ENCODE measurements around the gene TOMM40L.

DNA sequence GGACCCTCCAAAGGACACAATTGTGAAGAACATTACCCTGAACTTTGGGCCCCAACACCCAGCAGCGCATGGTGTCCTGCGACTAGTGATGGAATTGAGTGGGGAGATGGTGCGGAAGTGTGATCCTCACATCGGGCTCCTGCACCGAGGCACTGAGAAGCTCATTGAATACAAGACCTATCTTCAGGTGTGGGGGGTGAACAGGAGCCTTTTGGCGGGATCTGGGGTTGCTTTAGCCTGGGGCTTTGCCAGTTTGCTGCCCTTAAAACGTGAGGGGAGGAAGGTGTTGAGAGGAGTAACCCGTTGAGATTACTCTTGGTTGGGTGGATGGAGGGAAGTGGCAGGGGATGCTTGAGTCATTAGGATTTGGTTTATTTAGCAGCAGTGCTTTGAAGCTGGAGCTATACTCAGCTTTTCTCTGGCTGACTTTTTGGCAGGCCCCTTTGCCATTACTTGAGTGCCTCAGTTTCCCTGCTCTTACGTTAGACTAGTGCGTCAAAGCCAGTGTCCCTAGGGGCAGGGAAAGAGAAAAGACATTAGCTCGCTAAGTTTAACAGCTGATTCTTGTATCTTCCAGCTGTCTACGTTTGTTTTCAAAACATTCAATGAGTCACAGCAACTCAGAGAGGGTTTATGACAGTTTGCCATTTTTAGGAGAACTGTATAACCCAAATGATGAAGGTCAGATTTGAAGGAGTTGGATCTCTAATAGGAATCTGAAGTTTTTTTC lies 19.3 kb upstream of the TOMM40L start:
- no peak for TF ChIP-seq POLR2AphosphoS5 (IDR thresholded peaks at IDR 0.05)
- TF ChIP-seq, protein P1, sequence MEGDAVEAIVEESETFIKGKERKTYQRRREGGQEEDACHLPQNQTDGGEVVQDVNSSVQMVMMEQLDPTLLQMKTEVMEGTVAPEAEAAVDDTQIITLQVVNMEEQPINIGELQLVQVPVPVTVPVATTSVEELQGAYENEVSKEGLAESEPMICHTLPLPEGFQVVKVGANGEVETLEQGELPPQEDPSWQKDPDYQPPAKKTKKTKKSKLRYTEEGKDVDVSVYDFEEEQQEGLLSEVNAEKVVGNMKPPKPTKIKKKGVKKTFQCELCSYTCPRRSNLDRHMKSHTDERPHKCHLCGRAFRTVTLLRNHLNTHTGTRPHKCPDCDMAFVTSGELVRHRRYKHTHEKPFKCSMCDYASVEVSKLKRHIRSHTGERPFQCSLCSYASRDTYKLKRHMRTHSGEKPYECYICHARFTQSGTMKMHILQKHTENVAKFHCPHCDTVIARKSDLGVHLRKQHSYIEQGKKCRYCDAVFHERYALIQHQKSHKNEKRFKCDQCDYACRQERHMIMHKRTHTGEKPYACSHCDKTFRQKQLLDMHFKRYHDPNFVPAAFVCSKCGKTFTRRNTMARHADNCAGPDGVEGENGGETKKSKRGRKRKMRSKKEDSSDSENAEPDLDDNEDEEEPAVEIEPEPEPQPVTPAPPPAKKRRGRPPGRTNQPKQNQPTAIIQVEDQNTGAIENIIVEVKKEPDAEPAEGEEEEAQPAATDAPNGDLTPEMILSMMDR (IDR thresholded peaks at IDR 0.05): no peak

Data from breast epithelium (tissue), 3 donors.